Activated naive CD4-positive, alpha-beta T cell treated with anti-CD3 and anti-CD28 coated beads, Interleukin-2, amount 50 U/mL, for 72 hours (primary cell): ENCODE measurements around the gene RNF224. TPM values are rescaled to one million over a fixed set of nuclear protein-coding genes. Genes with fewer than 3 reads are reported as not detected.
A peak's percentile ranks its signal among the peaks of the same experiment; 100 is the strongest.

Experiments used
- ATAC-seq, 2 donors: fragments of 150-1000 bp; cut with Tn5 transposase; 2 replicates each; pipeline ENCODE4 v1.10.0; 2021; ENCODE audit warnings: mild to moderate bottlenecking in 2 of 2, moderate library complexity in 2 of 2
- DNase-seq, 2 donors: peaks; one replicate each; pipeline ENCODE4 v3.0.0; 2021 to 2022; ENCODE audit warnings: low spot score in 2 of 2
- H3K27ac Mint-ChIP-seq, 2 donors: one replicate each; pipeline ENCODE4 v1.8.0; 2022; ENCODE audit warnings: mild to moderate bottlenecking in 2 of 2, mixed read lengths in 2 of 2
- H3K36me3 Mint-ChIP-seq, 2 donors: one replicate each; pipeline ENCODE4 v1.8.0; 2022; ENCODE audit warnings: mixed read lengths in 2 of 2
- H3K9me3 Mint-ChIP-seq, 2 donors: one replicate each; pipeline ENCODE4 v1.8.0; 2022; ENCODE audit warnings: mixed read lengths in 2 of 2
- total RNA-seq, 2 donors: library from RNA; stranded (reverse); gene quantifications; one replicate each; pipeline ENCODE4 v1.2.3, GENCODE V29; 2022

Gene RNF224
- total RNA-seq, 2 donors from 2014 or later, result not detected

GRCh38 chr9:137201205-137201868, 26.0 kb upstream of the RNF224 start:
- H3K9me3 Mint-ChIP-seq, result no peaks in the 10 kb centered on the region

GRCh38 chr9:137202966-137203365, 24.3 kb upstream of the RNF224 start:
- ATAC-seq, result no peak
- H3K27ac Mint-ChIP-seq, result no peak overlapping the region
- no peaks in the 10 kb centered on the region for H3K9me3 Mint-ChIP-seq
- DNase-seq, result no peak
- peaks cover 26 to 28% of the 10 kb centered on the region in 2 donors for H3K36me3 Mint-ChIP-seq

More at GRCh38 chr9:137201205-137201868, 26.0 kb upstream of the RNF224 start:
- DNase-seq (no peak), ATAC-seq (no peak)
- H3K27ac Mint-ChIP-seq, result peak overlapping the region; percentile 68 to 89
- H3K36me3 Mint-ChIP-seq, result peaks cover 14 to 19% of the 10 kb centered on the region in 2 donors

- H3K36me3 Mint-ChIP-seq, result peaks cover 28 to 33% of the 10 kb centered on the region in 2 donors
- ATAC-seq (no peak), DNase-seq (no peak)
- no peaks in the 10 kb centered on the region for H3K9me3 Mint-ChIP-seq
- peak overlapping the region; percentile 94 to 97 for H3K27ac Mint-ChIP-seq
Observed at GRCh38 chr9:137204731-137205125, 22.6 kb upstream of the RNF224 start.

- peak; percentile 92 to 95 for DNase-seq
- peaks cover 28 to 33% of the 10 kb centered on the region in 2 donors for H3K36me3 Mint-ChIP-seq
- peak; percentile 64 to 68 for ATAC-seq
Observed at GRCh38 chr9:137205126-137206069, 21.9 kb upstream of the RNF224 start, which contains the start of the genes NDOR1 and TMEM203. TSS of gene NDOR1 (plus strand) at chr9:137205700. CDS start at chr9:137205778, 78 bp downstream. TSS of gene TMEM203 (minus strand) at chr9:137205648. CDS start at chr9:137205414, 234 bp downstream.

GRCh38 chr9:137206602-137207001, 20.7 kb upstream of the RNF224 start:
- Mint-ChIP-seq H3K36me3 (peaks cover 28 to 33% of the 10 kb centered on the region in 2 donors), H3K27ac (peak overlapping the region; percentile 94 to 97), H3K9me3 (no peaks in the 10 kb centered on the region)
- ATAC-seq (no peak), DNase-seq (no peak)

More at GRCh38 chr9:137205126-137206069, 21.9 kb upstream of the RNF224 start, which contains the start of the genes NDOR1 and TMEM203:
- H3K27ac Mint-ChIP-seq, result peak within 1 kb of the TSS; percentile 94 to 97
- no peaks in the 10 kb centered on the region for H3K9me3 Mint-ChIP-seq

- peak overlapping the region; percentile 47 to 74 for H3K27ac Mint-ChIP-seq
- ATAC-seq, result no peak
- DNase-seq, result no peak
- no peaks in the 10 kb centered on the region for H3K9me3 Mint-ChIP-seq
- peaks cover 12 to 15% of the 10 kb centered on the region in 2 donors for H3K36me3 Mint-ChIP-seq
Observed at GRCh38 chr9:137211532-137211931, 15.8 kb upstream of the RNF224 start.

GRCh38 chr9:137212520-137212919, 14.8 kb upstream of the RNF224 start:
- H3K36me3 Mint-ChIP-seq, result peaks cover 2 to 10% of the 10 kb centered on the region in 2 donors
- DNase-seq, result no peak
- ATAC-seq, result peak in 1 of 2 donors; percentile 11
- no peaks in the 10 kb centered on the region for H3K9me3 Mint-ChIP-seq
- H3K27ac Mint-ChIP-seq, result no peak overlapping the region

GRCh38 chr9:137213160-137214060, 13.9 kb upstream of the RNF224 start:
- ATAC-seq (no peak), DNase-seq (no peak)
- Mint-ChIP-seq H3K9me3 (no peaks in the 10 kb centered on the region), H3K27ac (no peak overlapping the region), H3K36me3 (peaks cover 0 to 7% of the 10 kb centered on the region in 2 donors)

GRCh38 chr9:137214620-137215019, 12.7 kb upstream of the RNF224 start:
- no peaks in the 10 kb centered on the region for H3K36me3 Mint-ChIP-seq
- H3K9me3 Mint-ChIP-seq, result no peaks in the 10 kb centered on the region
- ATAC-seq (no peak), DNase-seq (no peak)
- no peak overlapping the region for H3K27ac Mint-ChIP-seq

- H3K27ac Mint-ChIP-seq, result peak overlapping the region in 1 of 2 donors; percentile 36
- no peaks in the 10 kb centered on the region for H3K36me3 Mint-ChIP-seq
- H3K9me3 Mint-ChIP-seq, result no peaks in the 10 kb centered on the region
- no peak for DNase-seq
- no peak for ATAC-seq
Observed at GRCh38 chr9:137215196-137215986, 11.9 kb upstream of the RNF224 start.

GRCh38 chr9:137216188-137216965, 10.9 kb upstream of the RNF224 start:
- Mint-ChIP-seq H3K9me3 (no peaks in the 10 kb centered on the region), H3K36me3 (no peaks in the 10 kb centered on the region), H3K27ac (no peak overlapping the region)
- DNase-seq (no peak), ATAC-seq (no peak)

GRCh38 chr9:137217276-137218211, 9.8 kb upstream of the RNF224 start:
- H3K27ac Mint-ChIP-seq, result no peak overlapping the region
- ATAC-seq, result no peak
- DNase-seq, result no peak
- H3K36me3 Mint-ChIP-seq, result no peaks in the 10 kb centered on the region
- no peaks in the 10 kb centered on the region for H3K9me3 Mint-ChIP-seq

- DNase-seq, result no peak
- no peak for ATAC-seq
- Mint-ChIP-seq H3K27ac (no peak overlapping the region), H3K36me3 (no peaks in the 10 kb centered on the region), H3K9me3 (no peaks in the 10 kb centered on the region)
Observed at GRCh38 chr9:137218212-137218753, 9.0 kb upstream of the RNF224 start.
